Keratinocyte (primary cell): ENCODE measurements around the gene NFASC. TPM values are rescaled to one million over a fixed set of nuclear protein-coding genes. Genes with fewer than 3 reads are reported as not detected.

Experiments
- DNase-seq: peaks from one replicate; pipeline ENCODE4 v3.0.0-alpha.2; 2011; ENCODE audit warnings: low read depth, missing footprints, low spot score
- FAIRE-seq: peaks from 2 replicates; lab custom pipeline; 2011; peaks lifted over from hg19 to GRCh38; lab: Jason Lieb, UNC
- H2AFZ ChIP-seq: 2 replicates; pipeline ENCODE4 v1.6.0; 2012; ENCODE audit warnings: low read length, control low read depth, inconsistent platforms; ENCODE audit not compliant: control insufficient read depth
- H3K27ac ChIP-seq: 2 replicates; pipeline ENCODE4 v1.5.1; 2011; ENCODE audit warnings: low read length; ENCODE audit not compliant: control insufficient read depth, insufficient read depth
- H3K27me3 ChIP-seq: 3 replicates; pipeline ENCODE4 v1.6.0; 2011; ENCODE audit warnings: low read length; ENCODE audit not compliant: control insufficient read depth, insufficient read depth; ENCODE audit errors: extremely low read depth
- H3K36me3 ChIP-seq, 2 experiments: 2 replicates in 1 of 2; 3 replicates in 1 of 2; pipeline ENCODE4 v1.5.1; 2011; ENCODE audit warnings: low read length in 2 of 2, mild to moderate bottlenecking in 1 of 2; ENCODE audit not compliant: control insufficient read depth in 2 of 2, insufficient read depth in 2 of 2; ENCODE audit errors: extremely low read depth in 1 of 2
- H3K4me1 ChIP-seq: 3 replicates; pipeline ENCODE4 v1.5.1; 2011; ENCODE audit warnings: low read length; ENCODE audit not compliant: control insufficient read depth, insufficient read depth; ENCODE audit errors: extremely low read depth
- H3K4me2 ChIP-seq: 3 replicates; pipeline ENCODE4 v1.6.0; 2011; ENCODE audit warnings: low read depth, low read length; ENCODE audit not compliant: control insufficient read depth, insufficient read depth; ENCODE audit errors: extremely low read depth
- H3K4me3 ChIP-seq, 3 experiments: fragments of 200-600 bp in 1 of 3; sonication (generic) in 1 of 3; 2 replicates in 2 of 3; 3 replicates in 1 of 3; pipeline ENCODE4 v1.5.1; 2011 to 2016; ENCODE audit warnings: low read length in 3 of 3, mild to moderate bottlenecking in 3 of 3, control low read depth in 2 of 3, inconsistent platforms in 1 of 3, low read depth in 1 of 3, mixed read lengths in 1 of 3, mixed run types in 1 of 3, moderate library complexity in 1 of 3; ENCODE audit not compliant: control insufficient read depth in 2 of 3, insufficient read depth in 2 of 3; ENCODE audit errors: extremely low read depth in 1 of 3
- H3K79me2 ChIP-seq: 2 replicates; pipeline ENCODE4 v1.6.0; 2012; ENCODE audit warnings: low read length; ENCODE audit not compliant: control insufficient read depth, insufficient read depth
- H3K9ac ChIP-seq: 3 replicates; pipeline ENCODE4 v1.6.0; 2011; ENCODE audit warnings: low read length; ENCODE audit not compliant: control insufficient read depth, insufficient read depth; ENCODE audit errors: extremely low read depth
- H3K9me1 ChIP-seq: 3 replicates; pipeline ENCODE4 v1.6.0; 2011; ENCODE audit warnings: low read length; ENCODE audit not compliant: control insufficient read depth, insufficient read depth; ENCODE audit errors: extremely low read depth
- H3K9me3 ChIP-seq: 2 replicates; pipeline ENCODE4 v1.5.1; 2012; ENCODE audit warnings: low read depth, low read length; ENCODE audit not compliant: control insufficient read depth
- H4K20me1 ChIP-seq: 3 replicates; pipeline ENCODE4 v1.6.0; 2011; ENCODE audit warnings: low read length; ENCODE audit not compliant: control insufficient read depth, insufficient read depth; ENCODE audit errors: extremely low read depth
- EZH2 ChIP-seq: IDR thresholded peaks from one replicate; pipeline ENCODE4 v1.6.1; 2012; ENCODE audit warnings: inconsistent platforms, mild to moderate bottlenecking, low read length, moderate library complexity
- dilution Hi-C: fragments of 300-500 bp; cut with MboI; formaldehyde crosslinking; loops from one replicate; pipeline ENCODE4 v1.7.0; 2020; ENCODE audit warnings: low sequenced_read_pairs; ENCODE audit not compliant: extremely low pct_ligation_motif_present
- polyA plus RNA-seq, 5 experiments: library from polyadenylated mRNA; depleted of rRNA in 3 of 5; stranded (reverse) in 3 of 5; stranded (forward) in 1 of 5; unstranded in 1 of 5; fragments of >200 nt; gene quantifications; 1 replicate in 1 of 5; 2 replicates in 3 of 5; 3 replicates in 1 of 5; pipeline versions ENCODE4 v1.2.1 to v1.2.3, GENCODE V29; 2011 to 2012; ENCODE audit warnings: missing spikeins in 2 of 5, low read depth in 1 of 5, low replicate concordance in 1 of 5
- TF ChIP-seq, protein P1 (sequence below), 3 experiments: IDR thresholded peaks in 1 of 3; conservative IDR thresholded peaks in 1 of 3; optimal IDR thresholded peaks in 1 of 3; 2 replicates in 2 of 3; 3 replicates in 1 of 3; pipeline versions ENCODE3 to v1.5.1; 2011; ENCODE audit warnings: low read length in 3 of 3, mild to moderate bottlenecking in 3 of 3, moderate library complexity in 2 of 3, control low read depth in 1 of 3, inconsistent platforms in 1 of 3; ENCODE audit not compliant: insufficient read depth in 2 of 3; ENCODE audit errors: extremely low read depth in 1 of 3

Gene NFASC
- polyA plus RNA-seq, 1 donor (not counting 4 experiments of a cell fraction or from before 2014, with no cell fraction given), result 4.3 TPM

DNA sequence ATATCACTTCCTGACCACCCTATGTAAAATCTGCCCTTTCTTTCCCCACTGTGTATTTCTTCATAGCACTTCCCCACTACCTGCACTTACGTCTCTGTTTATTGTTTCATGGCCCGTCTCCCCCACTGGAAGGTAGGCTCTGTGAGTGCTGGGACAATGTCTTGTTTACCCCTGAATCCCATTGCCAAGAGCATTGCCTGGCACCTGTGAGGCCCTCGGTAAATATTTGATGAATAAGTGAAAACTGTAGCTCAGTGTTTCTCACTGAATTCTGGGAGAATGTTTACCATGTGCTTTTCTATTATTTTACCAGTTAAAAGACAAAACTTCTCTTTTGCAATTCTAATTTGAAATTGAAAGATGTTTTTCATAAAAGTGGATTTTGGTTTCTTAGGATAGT is 11.8 kb downstream of the NFASC start:
- peaks cover 18% of the 10 kb centered on the region for H3K27me3 ChIP-seq

DNA sequence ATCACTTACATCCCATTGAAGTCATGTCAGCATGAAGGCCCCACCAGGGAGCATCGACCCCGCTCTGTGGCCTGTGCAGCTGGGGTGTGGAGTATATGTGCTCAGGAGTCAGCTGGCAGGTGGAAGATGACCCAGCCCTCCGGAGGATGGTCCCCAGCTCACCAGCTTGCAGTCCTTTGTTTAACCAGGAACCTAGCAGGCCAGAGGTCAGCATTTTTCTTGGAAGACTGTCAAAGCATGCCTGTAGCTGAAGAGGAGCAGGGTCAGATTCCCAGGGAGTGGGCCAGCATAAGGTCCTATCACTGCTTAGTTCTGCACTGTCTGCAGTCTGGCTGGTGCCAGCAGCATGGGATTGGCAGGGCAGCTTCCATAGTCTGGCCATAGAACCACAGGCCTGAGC is 12.7 kb downstream of the NFASC start:
- FAIRE-seq (no peak), DNase-seq (no peak)
- Histone ChIP-seq H2AFZ (no peak overlapping the region), H3K4me3 (no peak overlapping the region), H3K4me2 (no peak overlapping the region), H3K36me3 (no peaks in the 10 kb centered on the region), H3K27ac (no peak overlapping the region), H3K79me2 (no peaks in the 10 kb centered on the region), H4K20me1 (no peaks in the 10 kb centered on the region), H3K9me1 (no peaks in the 10 kb centered on the region), H3K9me3 (no peaks in the 10 kb centered on the region), H3K9ac (no peak overlapping the region), H3K27me3 (peaks cover 16% of the 10 kb centered on the region), H3K4me1 (peaks cover 2% of the 10 kb centered on the region)
- TF ChIP-seq, protein P1, sequence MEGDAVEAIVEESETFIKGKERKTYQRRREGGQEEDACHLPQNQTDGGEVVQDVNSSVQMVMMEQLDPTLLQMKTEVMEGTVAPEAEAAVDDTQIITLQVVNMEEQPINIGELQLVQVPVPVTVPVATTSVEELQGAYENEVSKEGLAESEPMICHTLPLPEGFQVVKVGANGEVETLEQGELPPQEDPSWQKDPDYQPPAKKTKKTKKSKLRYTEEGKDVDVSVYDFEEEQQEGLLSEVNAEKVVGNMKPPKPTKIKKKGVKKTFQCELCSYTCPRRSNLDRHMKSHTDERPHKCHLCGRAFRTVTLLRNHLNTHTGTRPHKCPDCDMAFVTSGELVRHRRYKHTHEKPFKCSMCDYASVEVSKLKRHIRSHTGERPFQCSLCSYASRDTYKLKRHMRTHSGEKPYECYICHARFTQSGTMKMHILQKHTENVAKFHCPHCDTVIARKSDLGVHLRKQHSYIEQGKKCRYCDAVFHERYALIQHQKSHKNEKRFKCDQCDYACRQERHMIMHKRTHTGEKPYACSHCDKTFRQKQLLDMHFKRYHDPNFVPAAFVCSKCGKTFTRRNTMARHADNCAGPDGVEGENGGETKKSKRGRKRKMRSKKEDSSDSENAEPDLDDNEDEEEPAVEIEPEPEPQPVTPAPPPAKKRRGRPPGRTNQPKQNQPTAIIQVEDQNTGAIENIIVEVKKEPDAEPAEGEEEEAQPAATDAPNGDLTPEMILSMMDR (optimal IDR thresholded peaks at IDR 0.05 in 1 of 3, IDR thresholded peaks at IDR 0.05 in 1 of 3, conservative IDR thresholded peaks at IDR 0.05 in 1 of 3; ENCODE audit: extremely low read depth in 1 of 3, insufficient read depth in 2 of 3, low read length in 3 of 3), result no peak
- TF ChIP-seq EZH2, result no peak
- dilution Hi-C loops, result no loop called here

More for the DNA sequence above, 11.8 kb downstream of the NFASC start:
- DNase-seq (no peak), FAIRE-seq (no peak)
- no peak overlapping the region for H2AFZ ChIP-seq
- no peaks in the 10 kb centered on the region for H3K79me2 ChIP-seq
- TF ChIP-seq EZH2, result no peak
- TF ChIP-seq, protein P1 (optimal IDR thresholded peaks at IDR 0.05 in 1 of 3, IDR thresholded peaks at IDR 0.05 in 1 of 3, conservative IDR thresholded peaks at IDR 0.05 in 1 of 3; ENCODE audit: extremely low read depth in 1 of 3, insufficient read depth in 2 of 3, low read length in 3 of 3), result no peak
- no peaks in the 10 kb centered on the region for H3K9me1 ChIP-seq
- no peaks in the 10 kb centered on the region for H3K9me3 ChIP-seq
- no peaks in the 10 kb centered on the region for H3K36me3 ChIP-seq
- no peaks in the 10 kb centered on the region for H4K20me1 ChIP-seq
- H3K9ac ChIP-seq, result no peak overlapping the region
- H3K4me2 ChIP-seq, result no peak overlapping the region
- H3K4me3 ChIP-seq, result no peak overlapping the region
- H3K27ac ChIP-seq, result no peak overlapping the region
- dilution Hi-C loops, result no loop called here
- H3K4me1 ChIP-seq, result peaks cover 2% of the 10 kb centered on the region
